ENCODE measurements around the gene RPL28.

GRCh38 chr19:55365964-55366363 lies 19.8 kb upstream of the RPL28 start:
- TF ChIP-seq, protein P1, sequence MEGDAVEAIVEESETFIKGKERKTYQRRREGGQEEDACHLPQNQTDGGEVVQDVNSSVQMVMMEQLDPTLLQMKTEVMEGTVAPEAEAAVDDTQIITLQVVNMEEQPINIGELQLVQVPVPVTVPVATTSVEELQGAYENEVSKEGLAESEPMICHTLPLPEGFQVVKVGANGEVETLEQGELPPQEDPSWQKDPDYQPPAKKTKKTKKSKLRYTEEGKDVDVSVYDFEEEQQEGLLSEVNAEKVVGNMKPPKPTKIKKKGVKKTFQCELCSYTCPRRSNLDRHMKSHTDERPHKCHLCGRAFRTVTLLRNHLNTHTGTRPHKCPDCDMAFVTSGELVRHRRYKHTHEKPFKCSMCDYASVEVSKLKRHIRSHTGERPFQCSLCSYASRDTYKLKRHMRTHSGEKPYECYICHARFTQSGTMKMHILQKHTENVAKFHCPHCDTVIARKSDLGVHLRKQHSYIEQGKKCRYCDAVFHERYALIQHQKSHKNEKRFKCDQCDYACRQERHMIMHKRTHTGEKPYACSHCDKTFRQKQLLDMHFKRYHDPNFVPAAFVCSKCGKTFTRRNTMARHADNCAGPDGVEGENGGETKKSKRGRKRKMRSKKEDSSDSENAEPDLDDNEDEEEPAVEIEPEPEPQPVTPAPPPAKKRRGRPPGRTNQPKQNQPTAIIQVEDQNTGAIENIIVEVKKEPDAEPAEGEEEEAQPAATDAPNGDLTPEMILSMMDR (conservative IDR thresholded peaks at IDR 0.05 in 1 of 2, IDR thresholded peaks at IDR 0.05 in 1 of 2; ENCODE audit: extremely low read depth in 1 of 2, insufficient read depth in 1 of 2, low read depth in 1 of 2, low read length in 2 of 2), result no peak
- no peak for TF ChIP-seq EZH2 (IDR thresholded peaks at IDR 0.05; ENCODE audit: borderline replicate concordance, low read length)
